Measurements from ENCODE around the gene MOB2.

MOB2 gene

DNA sequence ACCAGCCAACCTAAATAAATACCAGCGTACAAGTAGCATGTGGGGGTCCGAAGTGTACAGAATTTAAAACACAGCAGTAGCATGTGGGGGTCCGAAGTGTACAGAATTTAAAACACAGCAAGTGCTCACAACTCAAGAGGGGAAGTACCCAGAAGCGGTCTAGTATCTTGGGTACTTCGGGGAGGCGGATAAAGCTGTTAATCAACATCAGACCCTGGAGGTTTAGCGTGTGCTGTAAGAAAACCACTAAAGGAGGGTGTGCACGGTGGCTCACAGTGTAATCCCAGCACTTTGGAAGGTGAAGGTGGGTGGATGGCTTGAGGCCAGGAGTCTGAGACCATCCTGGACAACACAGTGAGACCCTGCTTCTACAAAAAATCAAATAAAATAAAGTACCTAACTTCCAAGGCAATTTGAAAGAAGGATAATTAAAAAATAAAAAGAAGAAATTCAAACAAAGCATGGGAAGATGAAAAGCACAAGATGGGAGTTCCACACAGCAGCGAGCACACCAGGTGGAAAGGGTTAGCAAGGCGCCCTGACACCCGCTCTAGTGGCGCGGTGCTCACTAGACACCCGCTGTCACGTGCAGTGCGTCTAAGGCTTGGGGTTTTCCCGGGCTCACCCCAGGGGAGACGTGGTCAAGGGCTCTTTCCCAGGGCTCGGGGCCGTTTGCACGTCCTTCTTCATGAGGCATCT, 35.0 kb upstream of the MOB2 start:
- Histone ChIP-seq H3K4me1 (peaks cover 59 to 99% (median 91%) of the 10 kb centered on the region in 10 experiments), H3K4me2 (peak overlapping the region; percentile 73 to 94 (median 84)), H3K9ac (peak overlapping the region in 8 of 11 experiments; percentile 6 to 70 (median 42); a peak in 10 of 22 replicates)

GRCh38 chr11:1520663-1521267, 34.2 kb upstream of the MOB2 start:
- Histone ChIP-seq H4K20me1 (peaks cover 100% of the 10 kb centered on the region in 11 experiments), H3K36me3 (peaks cover 0 to 17% (median 0%) of the 10 kb centered on the region in 11 experiments; a peak in 2 of 22 replicates), H3K9me3 (replicated peaks in 1 of 11) (no peaks in the 10 kb centered on the region), H3K4me2 (peak overlapping the region; percentile 73 to 94 (median 84)), H3K4me3 (peak overlapping the region in 6 of 10 experiments; percentile 6 to 41 (median 31); a peak in 7 of 20 replicates), H3K4me1 (peaks cover 66 to 100% (median 95%) of the 10 kb centered on the region in 10 experiments), H3K27ac (peak overlapping the region in 8 of 11 experiments; percentile 7 to 77 (median 53); a peak in 14 of 22 replicates), H3K9ac (peak overlapping the region in 8 of 11 experiments; percentile 4 to 70 (median 39); a peak in 10 of 22 replicates), H3K27me3 (peaks cover 0 to 4% (median 0%) of the 10 kb centered on the region in 11 experiments; a peak in 2 of 22 replicates)
- no peak for TF ChIP-seq Cebpa-rat (IDR thresholded peaks at IDR 0.05)

More for the DNA sequence above, 35.0 kb upstream of the MOB2 start:
- Histone ChIP-seq H4K20me1 (peaks cover 100% of the 10 kb centered on the region in 11 experiments), H3K27me3 (peaks cover 0 to 4% (median 0%) of the 10 kb centered on the region in 11 experiments; a peak in 2 of 22 replicates), H3K9me3 (replicated peaks in 1 of 11) (no peaks in the 10 kb centered on the region), H3K4me3 (peak overlapping the region in 6 of 10 experiments; percentile 6 to 41 (median 31); a peak in 11 of 20 replicates), H3K36me3 (peaks cover 0 to 17% (median 0%) of the 10 kb centered on the region in 11 experiments; a peak in 2 of 22 replicates), H3K27ac (peak overlapping the region in 7 of 11 experiments; percentile 34 to 77 (median 66); a peak in 13 of 22 replicates)
- TF ChIP-seq Cebpa-rat (IDR thresholded peaks at IDR 0.05), result no peak

DNA sequence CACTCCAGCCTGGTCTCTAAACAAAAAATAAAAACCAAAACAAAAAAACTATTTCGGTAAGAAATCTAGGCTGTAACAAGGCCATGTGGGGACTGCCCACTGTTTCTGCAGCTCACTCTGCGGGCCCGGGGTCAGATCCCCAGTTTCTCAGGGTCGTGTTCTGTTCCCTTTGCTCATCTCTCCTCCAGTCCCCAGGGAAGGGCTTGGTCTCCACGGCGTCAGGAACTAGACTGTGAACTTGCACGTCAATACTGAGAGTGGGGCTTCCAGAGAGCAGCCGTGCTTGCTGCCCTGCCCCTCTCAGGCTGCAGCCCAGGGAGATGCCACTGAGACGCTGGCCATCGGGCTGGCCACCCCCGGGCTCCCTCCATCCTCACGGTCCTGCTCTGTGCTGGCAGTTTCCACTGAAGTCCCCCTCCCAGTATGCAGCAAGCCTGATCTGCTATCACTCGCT, 33.7 kb upstream of the MOB2 start:
- Histone ChIP-seq H3K4me1 (peaks cover 72 to 100% (median 100%) of the 10 kb centered on the region in 10 experiments), H4K20me1 (peaks cover 100% of the 10 kb centered on the region in 11 experiments), H3K4me3 (peak overlapping the region in 3 of 10 experiments; percentile 1 to 23 (median 16); a peak in 2 of 20 replicates), H3K27ac (peak overlapping the region in 7 of 11 experiments; percentile 7 to 77 (median 66); a peak in 9 of 22 replicates), H3K36me3 (peaks cover 0 to 12% (median 0%) of the 10 kb centered on the region in 11 experiments; a peak in 2 of 22 replicates), H3K27me3 (peaks cover 0 to 4% (median 0%) of the 10 kb centered on the region in 11 experiments; a peak in 2 of 22 replicates), H3K4me2 (peak overlapping the region; percentile 73 to 94 (median 84)), H3K9me3 (replicated peaks in 1 of 11) (no peaks in the 10 kb centered on the region), H3K9ac (peak overlapping the region in 7 of 11 experiments; percentile 6 to 70 (median 37); a peak in 10 of 22 replicates)
- no peak for TF ChIP-seq Cebpa-rat (IDR thresholded peaks at IDR 0.05)

DNA sequence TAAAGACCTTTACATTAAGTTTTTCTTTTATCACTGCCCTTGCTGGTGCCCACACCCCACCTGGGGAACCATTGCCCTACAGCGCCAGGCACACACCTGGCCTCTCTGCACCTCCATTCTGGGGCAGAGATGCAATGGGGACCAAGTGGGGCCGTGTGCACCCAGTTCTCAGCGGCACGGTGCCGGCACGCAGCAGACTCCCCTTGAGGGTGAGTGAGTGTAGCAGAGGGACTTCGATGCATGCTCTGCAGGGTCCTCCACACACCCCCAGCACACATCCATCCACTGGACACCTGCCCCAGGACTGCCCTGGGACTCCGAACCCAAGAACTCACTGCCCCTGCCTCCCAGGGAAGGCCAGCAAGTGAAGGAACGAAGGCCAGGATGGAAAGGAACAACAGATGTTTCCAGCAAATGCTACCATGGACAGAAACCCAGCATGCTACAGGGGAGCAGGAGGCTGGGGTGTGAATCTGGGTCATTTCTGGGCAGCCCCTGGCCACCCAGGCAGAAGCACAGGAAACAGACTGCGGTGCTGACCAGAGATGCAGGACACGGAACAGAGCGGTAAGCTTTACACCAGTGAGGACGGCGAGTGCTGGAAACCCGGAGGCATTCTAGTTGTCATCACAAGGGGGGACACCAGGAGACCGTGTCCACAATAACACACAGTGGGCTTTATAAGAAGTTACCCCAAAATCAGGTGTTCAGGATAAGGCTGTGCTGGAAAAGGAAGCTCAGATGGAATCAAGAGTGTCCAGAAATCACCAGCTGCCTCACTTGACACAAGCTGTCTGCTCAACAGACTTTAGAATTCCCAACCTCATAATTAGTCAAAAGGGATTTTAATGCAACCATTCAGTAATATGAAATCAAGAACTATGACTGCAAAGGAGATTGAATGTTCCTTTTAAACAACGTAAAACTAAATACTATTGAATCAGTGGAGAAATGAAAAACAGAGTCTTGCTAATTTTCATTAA, 32.7 kb upstream of the MOB2 start:
- TF ChIP-seq Cebpa-rat (IDR thresholded peaks at IDR 0.05), result no peak
- H3K36me3 ChIP-seq, result peaks cover 0 to 6% (median 0%) of the 10 kb centered on the region in 11 experiments; a peak in 1 of 22 replicates
- H3K27ac ChIP-seq, result no peak overlapping the region
- peaks cover 81 to 100% (median 100%) of the 10 kb centered on the region in 10 experiments for H3K4me1 ChIP-seq
- H3K27me3 ChIP-seq, result peaks cover 0 to 4% (median 0%) of the 10 kb centered on the region in 11 experiments; a peak in 2 of 22 replicates
- peak overlapping the region in 2 of 11 experiments; percentile 67; a peak in 4 of 22 replicates for H3K9ac ChIP-seq
- H3K9me3 ChIP-seq (replicated peaks in 1 of 11), result no peaks in the 10 kb centered on the region
- peaks cover 100% of the 10 kb centered on the region in 11 experiments for H4K20me1 ChIP-seq
- H3K4me2 ChIP-seq, result peak overlapping the region; percentile 14 to 94 (median 83); a peak in 21 of 22 replicates
- H3K4me3 ChIP-seq, result no peak overlapping the region

GRCh38 chr11:1518301-1518700, 31.7 kb upstream of the MOB2 start:
- no peak overlapping the region for H3K4me3 ChIP-seq
- H3K27me3 ChIP-seq, result peaks cover 0 to 4% (median 0%) of the 10 kb centered on the region in 11 experiments; a peak in 2 of 22 replicates
- H3K4me1 ChIP-seq, result peaks cover 81 to 100% (median 100%) of the 10 kb centered on the region in 10 experiments
- no peak overlapping the region for H3K27ac ChIP-seq
- no peak overlapping the region for H3K9ac ChIP-seq
- peak overlapping the region; percentile 7 to 94 (median 67); a peak in 14 of 22 replicates for H3K4me2 ChIP-seq
- no peaks in the 10 kb centered on the region for H3K9me3 ChIP-seq (replicated peaks in 1 of 11)
- no peak for TF ChIP-seq Cebpa-rat (IDR thresholded peaks at IDR 0.05)
- peaks cover 100% of the 10 kb centered on the region in 11 experiments for H4K20me1 ChIP-seq
- H3K36me3 ChIP-seq, result peaks cover 0 to 16% (median 0%) of the 10 kb centered on the region in 11 experiments; a peak in 1 of 22 replicates

DNA sequence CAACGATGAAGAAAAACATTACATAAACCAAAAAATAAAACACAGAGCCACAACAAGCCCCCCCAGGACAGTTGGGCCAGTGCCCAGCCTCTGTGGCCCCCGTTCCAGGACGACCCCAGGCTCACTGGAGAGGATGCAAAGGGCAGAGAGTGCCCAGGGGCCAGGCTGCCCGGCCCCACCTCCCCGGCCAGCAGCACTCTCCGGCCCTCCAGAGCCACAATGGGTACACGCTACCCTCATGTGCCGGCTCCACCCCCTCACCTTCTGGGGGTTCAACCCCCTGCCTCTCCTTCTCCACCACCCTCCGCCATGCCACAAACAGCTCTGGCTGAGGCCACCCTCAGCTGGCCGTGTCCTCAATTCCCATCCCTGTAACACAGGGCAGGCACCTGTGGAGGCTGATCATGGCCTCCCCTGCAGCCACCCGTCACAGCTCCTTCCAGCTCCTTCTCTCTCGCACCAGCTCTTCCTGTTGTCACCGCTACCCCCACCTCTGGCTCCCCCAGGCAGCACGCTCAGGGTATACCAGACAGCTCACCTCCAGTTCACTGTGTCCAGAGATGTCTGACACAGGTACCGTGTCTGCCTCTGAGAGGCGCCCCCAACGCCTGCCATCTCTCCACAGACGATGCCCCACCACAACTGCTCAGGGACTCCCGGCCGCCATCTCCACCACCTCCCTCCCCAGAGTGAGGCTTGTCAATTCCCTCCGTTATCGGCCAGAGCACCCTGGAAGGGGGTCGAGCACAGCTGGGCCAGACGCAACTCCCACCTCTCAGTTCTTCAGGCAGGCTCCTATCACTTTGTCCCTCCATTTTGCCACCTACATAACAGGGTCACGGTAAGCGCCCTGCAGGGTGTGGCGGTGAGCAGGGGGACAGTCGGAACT, 30.8 kb upstream of the MOB2 start:
- H3K9me3 ChIP-seq (replicated peaks in 1 of 11), result no peaks in the 10 kb centered on the region
- H3K27me3 ChIP-seq, result peaks cover 0 to 4% (median 0%) of the 10 kb centered on the region in 11 experiments; a peak in 1 of 22 replicates
- peak overlapping the region; percentile 8 to 94 (median 67); a peak in 19 of 22 replicates for H3K4me2 ChIP-seq
- H3K36me3 ChIP-seq, result peaks cover 0 to 19% (median 0%) of the 10 kb centered on the region in 11 experiments; a peak in 1 of 22 replicates
- H4K20me1 ChIP-seq, result peaks cover 96 to 97% (median 97%) of the 10 kb centered on the region in 11 experiments
- peaks cover 73 to 97% (median 96%) of the 10 kb centered on the region in 10 experiments for H3K4me1 ChIP-seq
- peak overlapping the region in 5 of 11 experiments; percentile 3 to 39 (median 10); a peak in 4 of 22 replicates for H3K9ac ChIP-seq
- peak overlapping the region in 2 of 11 experiments; percentile 14 to 17; a peak in 2 of 22 replicates for H3K27ac ChIP-seq
- TF ChIP-seq Cebpa-rat (IDR thresholded peaks at IDR 0.05), result no peak
- H3K4me3 ChIP-seq, result no peak overlapping the region

All from BLaER1 treated with 17β-estradiol and CSF1 and Interleukin-3, amounts not matched to agents 10 nM and 100 nM (cell line).